Panc1 (cell line): ENCODE data around the gene OGN.

ENCODE experiments used
- POLR2AphosphoS5 ChIP-seq: IDR thresholded peaks from 2 replicates; pipeline ENCODE4 v1.6.1; 2012; ENCODE audit warnings: mild to moderate bottlenecking, low read depth, low read length, moderate library complexity
- SIN3A ChIP-seq: IDR thresholded peaks from 2 replicates; pipeline ENCODE4 v1.6.1; 2012; ENCODE audit warnings: low read depth, mild to moderate bottlenecking, low read length, moderate library complexity, borderline replicate concordance; ENCODE audit not compliant: insufficient read depth
- TF ChIP-seq, protein P1 (sequence below): fragments of 450-650 bp; IDR thresholded peaks from 2 replicates; pipeline ENCODE4 v1.5.1; 2017; ENCODE audit warnings: mild to moderate bottlenecking
- TF ChIP-seq, protein P2 (sequence below), 2 experiments: IDR thresholded peaks; 2 replicates each; pipeline ENCODE4 v1.6.1; 2011 to 2012; ENCODE audit warnings: low read depth in 2 of 2, control low read depth in 1 of 2, low read length in 1 of 2, mild to moderate bottlenecking in 1 of 2, moderate library complexity in 1 of 2; ENCODE audit not compliant: insufficient read depth in 1 of 2

DNA sequence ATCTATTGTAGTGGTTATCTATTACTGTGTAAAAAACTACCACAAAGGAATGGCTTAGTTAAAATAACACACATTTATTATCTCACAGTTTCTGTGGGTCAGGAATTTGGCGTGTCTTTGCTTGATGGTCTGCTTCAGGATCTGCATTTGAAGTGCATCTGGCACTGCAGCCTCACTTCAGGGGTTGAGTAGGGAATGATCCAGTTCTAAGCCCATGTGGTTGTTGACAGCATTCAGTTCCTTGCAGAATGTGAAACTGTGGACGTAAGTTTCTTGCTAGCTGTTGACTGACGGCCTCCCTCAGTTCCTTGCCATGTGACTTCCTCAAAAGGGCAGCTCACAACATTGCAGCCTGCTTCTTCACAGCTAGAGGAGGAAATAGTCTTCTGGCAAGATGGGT, 2.1 kb upstream of the OGN start:
- TF ChIP-seq, protein P1, sequence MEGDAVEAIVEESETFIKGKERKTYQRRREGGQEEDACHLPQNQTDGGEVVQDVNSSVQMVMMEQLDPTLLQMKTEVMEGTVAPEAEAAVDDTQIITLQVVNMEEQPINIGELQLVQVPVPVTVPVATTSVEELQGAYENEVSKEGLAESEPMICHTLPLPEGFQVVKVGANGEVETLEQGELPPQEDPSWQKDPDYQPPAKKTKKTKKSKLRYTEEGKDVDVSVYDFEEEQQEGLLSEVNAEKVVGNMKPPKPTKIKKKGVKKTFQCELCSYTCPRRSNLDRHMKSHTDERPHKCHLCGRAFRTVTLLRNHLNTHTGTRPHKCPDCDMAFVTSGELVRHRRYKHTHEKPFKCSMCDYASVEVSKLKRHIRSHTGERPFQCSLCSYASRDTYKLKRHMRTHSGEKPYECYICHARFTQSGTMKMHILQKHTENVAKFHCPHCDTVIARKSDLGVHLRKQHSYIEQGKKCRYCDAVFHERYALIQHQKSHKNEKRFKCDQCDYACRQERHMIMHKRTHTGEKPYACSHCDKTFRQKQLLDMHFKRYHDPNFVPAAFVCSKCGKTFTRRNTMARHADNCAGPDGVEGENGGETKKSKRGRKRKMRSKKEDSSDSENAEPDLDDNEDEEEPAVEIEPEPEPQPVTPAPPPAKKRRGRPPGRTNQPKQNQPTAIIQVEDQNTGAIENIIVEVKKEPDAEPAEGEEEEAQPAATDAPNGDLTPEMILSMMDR = no peak
- no peak for TF ChIP-seq SIN3A
- TF ChIP-seq, protein P2, sequence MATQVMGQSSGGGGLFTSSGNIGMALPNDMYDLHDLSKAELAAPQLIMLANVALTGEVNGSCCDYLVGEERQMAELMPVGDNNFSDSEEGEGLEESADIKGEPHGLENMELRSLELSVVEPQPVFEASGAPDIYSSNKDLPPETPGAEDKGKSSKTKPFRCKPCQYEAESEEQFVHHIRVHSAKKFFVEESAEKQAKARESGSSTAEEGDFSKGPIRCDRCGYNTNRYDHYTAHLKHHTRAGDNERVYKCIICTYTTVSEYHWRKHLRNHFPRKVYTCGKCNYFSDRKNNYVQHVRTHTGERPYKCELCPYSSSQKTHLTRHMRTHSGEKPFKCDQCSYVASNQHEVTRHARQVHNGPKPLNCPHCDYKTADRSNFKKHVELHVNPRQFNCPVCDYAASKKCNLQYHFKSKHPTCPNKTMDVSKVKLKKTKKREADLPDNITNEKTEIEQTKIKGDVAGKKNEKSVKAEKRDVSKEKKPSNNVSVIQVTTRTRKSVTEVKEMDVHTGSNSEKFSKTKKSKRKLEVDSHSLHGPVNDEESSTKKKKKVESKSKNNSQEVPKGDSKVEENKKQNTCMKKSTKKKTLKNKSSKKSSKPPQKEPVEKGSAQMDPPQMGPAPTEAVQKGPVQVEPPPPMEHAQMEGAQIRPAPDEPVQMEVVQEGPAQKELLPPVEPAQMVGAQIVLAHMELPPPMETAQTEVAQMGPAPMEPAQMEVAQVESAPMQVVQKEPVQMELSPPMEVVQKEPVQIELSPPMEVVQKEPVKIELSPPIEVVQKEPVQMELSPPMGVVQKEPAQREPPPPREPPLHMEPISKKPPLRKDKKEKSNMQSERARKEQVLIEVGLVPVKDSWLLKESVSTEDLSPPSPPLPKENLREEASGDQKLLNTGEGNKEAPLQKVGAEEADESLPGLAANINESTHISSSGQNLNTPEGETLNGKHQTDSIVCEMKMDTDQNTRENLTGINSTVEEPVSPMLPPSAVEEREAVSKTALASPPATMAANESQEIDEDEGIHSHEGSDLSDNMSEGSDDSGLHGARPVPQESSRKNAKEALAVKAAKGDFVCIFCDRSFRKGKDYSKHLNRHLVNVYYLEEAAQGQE (IDR thresholded peaks at IDR 0.05; ENCODE audit: insufficient read depth in 1 of 2, low read depth in 2 of 2, low read length in 1 of 2) = no peak
- no peak for TF ChIP-seq POLR2AphosphoS5
